Measurements from ENCODE around the gene TSPAN18. TPM values are rescaled to one million over a fixed set of nuclear protein-coding genes. Genes with fewer than 3 reads are reported as not detected.

Gene TSPAN18
- total RNA-seq, 2 donors from 2014 or later, result 3.1 to 10.8 TPM

DNA sequence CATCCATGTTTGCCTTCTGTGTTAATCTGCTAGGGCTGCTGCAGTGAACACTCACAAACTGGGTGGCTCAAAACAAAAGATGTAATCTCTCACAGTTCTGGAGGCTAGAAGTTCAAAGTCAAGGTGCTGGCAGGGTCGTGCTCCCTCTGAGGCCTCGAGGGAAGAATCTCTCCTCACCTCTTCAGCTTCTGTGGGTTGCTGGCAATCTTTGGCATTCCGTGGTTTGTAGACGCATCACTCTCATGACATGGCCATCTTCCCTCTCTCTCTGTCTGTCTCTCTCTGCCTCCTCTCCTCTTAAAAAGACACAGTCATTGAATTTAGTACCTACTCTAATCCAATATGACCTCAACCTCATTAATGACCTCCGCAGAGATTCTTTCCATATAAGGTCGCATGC lies 78.8 kb downstream of the TSPAN18 start:
- DNase-seq (no peak), ATAC-seq (no peak)
- intact Hi-C loops (cut with DNase I, micrococcal nuclease), result no loop called here

DNA sequence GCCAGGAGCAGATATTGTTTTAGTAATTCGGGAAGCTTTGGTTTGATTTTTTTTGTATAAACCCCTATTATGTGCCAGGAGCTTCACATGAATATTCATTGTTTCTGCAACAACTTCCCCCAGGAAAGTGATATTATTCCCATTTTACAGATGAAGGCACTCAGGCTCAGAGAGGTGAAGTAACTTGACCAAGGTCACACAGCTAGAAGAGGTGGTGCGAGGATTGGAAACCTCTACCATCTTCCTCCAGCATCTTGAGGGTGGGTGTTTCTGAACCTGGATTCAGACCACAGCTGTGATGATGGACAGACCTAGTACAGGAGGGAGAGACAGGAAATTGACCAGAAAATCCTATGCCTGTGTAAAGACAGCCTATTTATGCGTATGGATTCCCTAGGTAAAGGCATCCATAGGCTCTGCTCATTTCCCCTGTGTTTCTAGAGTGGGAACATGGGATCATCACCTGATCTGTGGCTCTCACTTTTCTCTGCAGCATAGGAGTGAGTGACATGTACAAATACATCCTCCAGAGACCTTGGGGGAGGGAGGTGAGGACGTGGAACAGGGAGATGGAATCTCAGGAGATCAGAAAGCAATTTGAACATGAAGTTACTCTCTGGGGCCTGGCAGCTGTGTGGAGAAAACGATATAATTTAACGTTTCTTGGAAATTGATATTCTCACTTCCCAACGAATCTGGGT lies 81.4 kb downstream of the TSPAN18 start:
- ATAC-seq, result no peak
- intact Hi-C loops (cut with DNase I, micrococcal nuclease), result no loop called here
- no peak for DNase-seq

DNA sequence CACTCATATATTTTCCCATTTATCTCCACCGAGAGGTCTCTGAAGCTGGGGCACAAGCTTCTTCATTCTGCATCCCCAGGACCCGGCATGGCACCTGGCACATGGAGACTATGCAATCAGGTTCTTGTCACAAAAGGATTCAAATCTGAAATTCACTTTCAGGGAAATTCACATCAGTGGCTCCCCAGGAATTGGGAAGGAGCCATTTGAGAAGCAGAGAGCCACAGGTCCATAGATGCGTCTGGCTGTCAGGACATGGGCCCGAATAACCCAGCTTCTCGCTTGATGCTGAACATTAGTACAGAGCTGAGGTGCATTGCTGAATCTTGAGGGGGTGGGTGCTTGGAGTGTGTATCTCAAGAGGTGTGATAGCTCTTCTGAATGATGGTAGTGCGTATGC lies 82.5 kb downstream of the TSPAN18 start:
- DNase-seq (no peak), ATAC-seq (no peak)
- intact Hi-C loops (cut with DNase I, micrococcal nuclease), result no loop called here

DNA sequence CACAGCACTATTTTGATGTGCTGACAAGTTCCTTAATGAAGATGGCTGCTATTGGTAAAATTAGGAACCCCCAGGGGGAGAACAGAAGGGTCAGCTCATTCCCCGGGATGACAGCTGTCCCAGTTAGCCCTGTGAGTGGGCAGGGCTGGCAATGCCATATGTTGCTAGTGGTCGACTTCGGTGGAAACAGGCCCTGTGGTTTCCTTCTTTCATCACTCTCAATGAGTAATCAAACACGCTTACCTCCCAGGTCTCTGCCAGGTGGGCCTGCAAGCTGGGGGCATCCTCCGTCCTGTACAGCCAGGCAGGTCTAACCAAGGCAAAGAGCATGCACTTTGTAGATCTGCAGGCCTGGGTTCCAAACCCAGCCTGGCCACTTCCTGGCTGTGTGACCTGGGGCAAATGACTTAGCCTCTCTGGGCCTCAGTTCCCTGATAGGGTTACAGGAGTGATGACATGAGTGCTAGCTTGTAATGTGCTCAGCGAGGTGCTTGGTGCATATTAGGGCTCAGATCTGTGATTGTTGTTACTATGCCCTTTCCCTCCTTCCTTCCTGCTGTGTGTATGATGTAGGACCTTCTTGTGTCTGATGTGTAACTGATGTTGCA lies 85.2 kb downstream of the TSPAN18 start:
- intact Hi-C loops (cut with DNase I, micrococcal nuclease), result no loop called here
- ATAC-seq, result no peak
- no peak for DNase-seq

DNA sequence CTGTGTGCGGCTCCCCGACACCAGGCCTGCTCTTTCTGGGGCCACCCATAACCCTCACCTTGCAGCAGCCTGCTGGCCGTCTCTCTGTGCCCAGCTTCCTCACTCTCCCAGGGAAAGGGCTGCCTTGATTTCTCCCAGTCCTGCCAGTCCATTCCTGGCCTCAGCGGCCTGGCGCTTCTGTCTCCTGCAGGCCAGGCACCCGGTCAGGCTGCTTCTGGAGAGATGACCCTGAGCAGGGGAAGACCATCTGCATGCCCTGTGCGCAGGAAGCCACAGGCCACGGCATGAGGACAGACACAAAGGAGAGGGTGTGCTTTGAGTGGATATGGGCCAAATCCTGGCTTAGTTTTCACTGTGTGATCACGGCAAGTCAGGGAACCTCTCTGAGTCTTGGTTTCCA lies 86.2 kb downstream of the TSPAN18 start:
- ATAC-seq, result no peak
- DNase-seq, result no peak
- intact Hi-C loops (cut with DNase I, micrococcal nuclease), result no loop called here

DNA sequence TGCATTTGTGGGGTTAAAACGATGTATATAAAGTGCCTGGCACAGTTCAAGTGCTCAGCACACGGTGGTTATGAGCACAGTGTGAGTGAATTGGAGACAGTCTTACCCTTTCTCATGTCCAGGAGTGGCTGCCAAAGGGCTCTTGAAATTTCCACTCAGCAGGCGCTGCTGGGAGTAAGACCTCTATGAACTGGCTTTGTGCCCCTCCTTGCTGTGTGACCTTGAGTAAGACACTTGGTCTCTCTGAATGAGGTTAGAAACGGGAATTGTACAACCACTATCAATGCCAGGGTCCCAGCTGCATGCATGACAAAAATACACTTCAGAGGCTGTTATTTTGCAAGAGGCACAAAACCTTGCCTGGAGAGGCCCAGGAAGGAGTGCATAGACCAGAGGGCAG lies 86.6 kb downstream of the TSPAN18 start:
- ATAC-seq (no peak), DNase-seq (no peak)
- intact Hi-C loops (cut with DNase I, micrococcal nuclease), result no loop called here

DNA sequence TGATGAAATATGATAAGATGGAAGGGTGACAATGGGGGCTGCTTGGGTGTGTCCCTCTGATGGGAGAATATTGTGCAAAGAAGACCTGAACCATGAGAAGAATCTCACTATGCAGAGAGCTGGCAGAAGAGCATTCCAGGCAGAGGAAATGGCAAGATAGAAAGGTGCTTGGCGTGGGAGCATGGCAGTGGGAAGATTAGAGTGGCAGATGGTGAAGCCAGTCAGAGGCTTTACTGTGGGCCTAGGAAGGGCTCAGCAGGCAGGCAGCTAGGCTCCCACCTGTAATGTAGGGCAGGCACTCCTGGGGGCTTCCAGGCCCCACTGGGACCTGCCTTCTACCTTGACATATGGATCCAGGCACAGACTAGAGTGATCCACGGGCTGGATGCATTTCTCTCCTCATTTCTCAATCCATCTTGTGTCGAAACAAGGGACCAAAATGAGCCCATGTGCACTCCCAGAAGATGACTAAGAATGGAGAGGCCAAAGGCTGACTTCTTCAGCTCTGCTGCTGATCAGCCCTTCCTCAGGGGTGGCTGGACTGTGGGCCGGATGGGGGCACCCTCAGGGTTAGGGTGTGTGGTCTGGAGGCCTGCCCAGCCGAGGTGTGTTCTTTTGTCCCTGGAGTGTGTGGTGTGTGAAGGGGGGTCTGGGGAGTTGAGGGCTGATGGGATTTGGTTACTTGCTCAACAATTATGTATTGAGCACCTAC lies 88.3 kb downstream of the TSPAN18 start:
- ATAC-seq (no peak), DNase-seq (no peak)
- intact Hi-C loops (cut with DNase I, micrococcal nuclease), result no loop called here

DNA sequence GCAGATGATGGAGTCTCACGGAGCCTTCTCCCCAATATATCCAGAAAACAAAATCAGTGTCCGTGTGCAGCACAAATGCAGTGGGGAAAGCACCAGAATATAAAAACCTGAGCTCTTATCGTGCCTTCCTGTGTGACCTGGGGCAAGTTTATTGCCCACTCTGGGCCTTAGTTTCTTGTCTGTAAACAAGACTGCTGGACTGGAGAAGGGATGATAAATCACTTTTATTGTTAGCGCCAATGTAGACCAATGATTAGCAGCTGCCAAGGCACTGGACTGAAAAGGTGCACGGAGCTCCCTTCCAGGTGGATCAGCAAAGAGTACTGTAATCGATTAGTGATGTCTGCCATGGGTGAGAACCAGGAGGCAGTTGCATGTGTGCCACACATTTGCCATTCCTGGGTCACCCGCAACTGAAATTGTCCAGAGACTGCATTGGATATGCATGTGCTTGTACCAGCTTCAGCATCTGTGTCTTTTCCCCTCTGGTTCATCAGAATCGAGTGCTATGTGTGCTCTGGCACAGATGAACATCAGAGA lies 89.2 kb downstream of the TSPAN18 start:
- intact Hi-C loops (cut with DNase I, micrococcal nuclease), result no loop called here
- no peak for DNase-seq
- ATAC-seq, result no peak

DNA sequence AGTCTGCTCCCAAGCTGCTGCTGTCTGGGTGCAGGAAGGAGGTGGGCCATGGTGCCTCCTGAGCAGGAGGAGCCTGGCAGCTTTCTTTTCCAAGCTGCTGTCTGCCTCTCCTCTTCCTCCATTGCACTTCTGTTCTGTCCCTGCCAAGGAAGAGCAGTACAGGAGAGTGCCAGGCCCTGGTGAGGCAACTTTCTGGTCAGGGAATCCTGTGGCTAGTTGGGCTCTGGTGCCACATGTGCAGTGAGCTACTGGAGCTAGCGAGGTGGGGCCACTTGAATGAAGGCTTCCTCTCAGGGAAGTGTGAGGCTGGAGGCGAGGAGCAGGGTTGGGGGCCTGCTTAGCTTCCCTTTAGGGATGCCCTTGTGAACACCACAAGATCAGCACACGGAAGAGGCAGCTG lies 90.0 kb downstream of the TSPAN18 start:
- intact Hi-C loops (cut with DNase I, micrococcal nuclease), result no loop called here
- ATAC-seq, result no peak
- DNase-seq, result no peak

DNA sequence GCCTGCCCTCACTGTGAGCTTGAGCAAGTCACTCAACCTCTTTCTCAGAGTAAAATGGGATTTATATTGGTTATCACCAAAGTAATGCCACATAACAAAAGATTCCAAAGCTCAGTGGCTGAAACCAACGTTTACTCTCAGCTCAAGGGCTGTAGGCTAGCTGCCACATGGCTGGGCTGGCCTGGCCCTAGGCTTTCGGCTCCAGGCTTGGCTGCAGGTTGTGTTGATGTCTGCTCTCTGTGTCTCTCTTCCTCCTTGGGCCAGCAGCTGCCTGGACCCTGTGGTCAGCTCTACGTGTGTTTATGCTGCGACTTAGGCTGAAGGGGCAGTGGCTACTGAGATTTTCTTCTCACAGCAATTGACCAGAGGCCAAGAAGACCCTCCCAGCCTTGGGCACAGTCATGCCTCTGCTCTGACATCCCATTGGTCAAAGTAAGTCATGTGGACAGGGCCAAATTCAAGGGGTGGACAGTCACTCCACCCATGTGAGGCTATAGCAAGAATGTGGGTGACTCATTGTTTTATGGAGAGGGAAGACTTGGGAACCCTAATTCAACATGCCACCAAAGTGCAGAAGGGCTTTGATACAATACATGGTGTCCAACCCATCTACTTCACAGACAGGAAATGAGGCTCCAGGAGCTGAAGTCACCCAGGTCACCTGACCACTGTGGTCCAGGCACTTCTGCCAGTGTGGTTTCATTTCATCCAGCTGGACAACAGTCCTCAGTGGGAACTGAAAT lies 90.6 kb downstream of the TSPAN18 start:
- DNase-seq (no peak), ATAC-seq (no peak)
- intact Hi-C loops (cut with DNase I, micrococcal nuclease), result no loop called here

DNA sequence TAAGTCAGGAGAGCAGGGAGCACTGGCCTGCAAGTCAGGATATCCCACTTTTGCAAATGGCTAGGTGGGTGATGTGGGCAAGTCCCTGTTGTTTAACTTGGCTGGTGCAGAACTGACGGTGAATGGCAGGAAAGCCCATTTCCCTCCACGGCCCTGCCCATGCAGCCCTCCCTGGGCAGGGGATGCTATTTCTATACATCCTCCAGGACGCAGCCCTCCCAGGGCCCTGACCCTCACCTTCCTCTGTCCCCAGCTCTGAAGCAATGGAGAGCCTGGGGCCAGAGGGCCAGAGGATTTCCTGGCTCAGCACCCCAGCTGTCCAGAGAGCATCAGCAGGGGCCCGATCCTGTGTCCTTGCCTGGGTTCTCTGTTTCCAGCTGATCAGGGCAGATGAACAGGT lies 91.3 kb downstream of the TSPAN18 start:
- ATAC-seq, result no peak
- no peak for DNase-seq
- intact Hi-C loops (cut with DNase I, micrococcal nuclease), result no loop called here

DNA sequence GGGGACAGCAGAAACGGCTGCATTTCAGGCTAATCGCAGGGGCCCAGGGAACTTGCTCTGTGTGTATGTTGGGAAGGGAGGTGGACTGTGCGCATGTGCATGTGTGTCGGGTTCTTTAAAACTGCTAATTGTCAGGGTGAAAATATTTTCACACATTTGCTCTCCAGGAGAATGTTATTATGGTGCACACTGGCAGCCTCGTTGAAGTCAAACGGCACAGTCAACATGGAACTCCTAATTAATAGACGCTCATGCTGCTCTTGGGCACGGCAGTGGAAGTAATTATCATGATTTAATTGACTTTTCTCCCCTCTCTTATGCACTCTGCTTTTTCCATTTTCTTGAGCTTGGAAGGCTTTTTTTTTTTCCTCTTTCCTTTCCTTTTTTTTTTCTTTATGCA lies 92.6 kb downstream of the TSPAN18 start:
- intact Hi-C loops (cut with DNase I, micrococcal nuclease), result no loop called here
- ATAC-seq, result no peak
- no peak for DNase-seq

DNA sequence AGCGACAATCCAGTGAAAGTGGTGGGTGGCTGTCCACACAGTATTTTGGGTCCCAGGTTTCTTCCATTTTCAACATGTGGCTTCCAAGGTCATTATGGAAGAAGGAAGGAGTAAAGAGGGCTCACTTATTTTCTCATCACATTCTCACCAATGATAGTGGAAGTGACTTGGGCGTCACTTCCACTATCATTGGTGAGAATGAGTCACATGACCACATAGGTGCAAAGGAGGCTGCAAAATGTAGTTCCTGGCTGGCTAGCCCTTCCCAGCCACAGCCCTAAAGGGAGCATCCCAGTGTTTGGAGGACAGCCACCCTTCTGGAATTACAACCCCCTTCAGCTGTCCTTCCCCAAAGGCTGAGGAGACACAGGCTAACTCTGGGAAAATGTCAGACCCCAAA lies 95.6 kb downstream of the TSPAN18 start:
- DNase-seq, result no peak
- intact Hi-C loops (cut with DNase I, micrococcal nuclease), result no loop called here
- no peak for ATAC-seq

DNA sequence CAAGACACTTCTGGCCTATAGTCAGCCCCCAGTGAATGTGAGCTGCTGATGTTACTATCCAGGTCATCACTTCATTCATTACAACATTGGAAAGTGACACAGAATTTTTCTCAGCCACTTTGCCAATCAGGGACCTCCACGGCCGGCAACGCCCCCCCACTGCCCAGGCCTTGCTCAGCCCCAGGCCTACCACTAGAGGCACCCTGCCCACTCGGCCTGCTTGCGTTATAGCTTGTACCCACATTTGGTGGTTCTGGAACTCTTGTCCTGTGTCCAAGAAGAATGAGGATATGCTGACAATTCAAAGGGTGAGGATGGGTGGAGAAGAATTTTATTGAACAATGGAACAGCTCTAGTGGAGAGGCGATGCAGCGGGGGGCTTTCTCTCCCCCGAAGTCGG lies 96.2 kb downstream of the TSPAN18 start:
- no peak for ATAC-seq
- intact Hi-C loops (cut with DNase I, micrococcal nuclease), result no loop called here
- DNase-seq, result no peak

DNA sequence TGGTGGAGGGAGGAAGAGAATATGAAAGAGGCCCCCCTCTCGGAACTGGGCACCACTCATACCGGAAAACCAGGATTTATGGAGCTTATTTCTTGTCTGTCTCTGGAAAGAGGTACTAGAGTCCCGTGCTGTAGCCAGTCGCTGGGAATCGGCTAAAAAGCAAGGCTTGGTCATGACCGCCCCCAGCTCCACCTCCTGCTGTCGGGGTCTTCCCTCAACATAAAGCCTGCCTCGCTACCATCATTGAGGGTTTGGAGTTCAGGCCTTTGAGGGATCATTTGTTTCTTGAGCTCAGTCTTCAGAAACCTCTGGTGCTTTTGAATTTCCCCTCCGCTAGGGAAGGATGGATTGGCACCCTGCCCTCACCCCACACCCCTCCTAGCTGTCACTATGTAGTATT lies 97.1 kb downstream of the TSPAN18 start:
- DNase-seq, result no peak
- intact Hi-C loops (cut with DNase I, micrococcal nuclease), result no loop called here
- ATAC-seq, result no peak

DNA sequence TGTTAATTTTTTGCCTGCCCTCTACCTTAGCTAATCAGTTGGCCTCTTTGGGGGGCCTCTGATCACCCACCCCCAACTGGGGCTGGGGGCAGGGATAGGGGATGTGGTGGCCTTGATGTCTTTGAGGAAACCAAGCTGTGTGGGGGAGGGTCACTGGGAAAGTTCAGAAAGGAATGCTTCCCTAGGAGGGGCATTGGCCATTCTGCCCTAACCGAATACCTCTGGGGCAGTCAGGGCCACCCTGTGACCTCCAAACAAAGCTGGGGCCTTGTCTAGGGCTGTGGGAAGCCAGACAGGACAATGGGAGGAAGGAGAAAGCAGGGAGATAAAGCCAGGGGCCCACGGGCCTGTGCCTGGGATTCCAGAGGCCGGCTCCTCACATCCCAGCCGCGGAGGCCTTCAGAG lies 97.5 kb downstream of the TSPAN18 start:
- intact Hi-C loops (cut with DNase I, micrococcal nuclease), result no loop called here
- no peak for DNase-seq
- ATAC-seq, result no peak

DNA sequence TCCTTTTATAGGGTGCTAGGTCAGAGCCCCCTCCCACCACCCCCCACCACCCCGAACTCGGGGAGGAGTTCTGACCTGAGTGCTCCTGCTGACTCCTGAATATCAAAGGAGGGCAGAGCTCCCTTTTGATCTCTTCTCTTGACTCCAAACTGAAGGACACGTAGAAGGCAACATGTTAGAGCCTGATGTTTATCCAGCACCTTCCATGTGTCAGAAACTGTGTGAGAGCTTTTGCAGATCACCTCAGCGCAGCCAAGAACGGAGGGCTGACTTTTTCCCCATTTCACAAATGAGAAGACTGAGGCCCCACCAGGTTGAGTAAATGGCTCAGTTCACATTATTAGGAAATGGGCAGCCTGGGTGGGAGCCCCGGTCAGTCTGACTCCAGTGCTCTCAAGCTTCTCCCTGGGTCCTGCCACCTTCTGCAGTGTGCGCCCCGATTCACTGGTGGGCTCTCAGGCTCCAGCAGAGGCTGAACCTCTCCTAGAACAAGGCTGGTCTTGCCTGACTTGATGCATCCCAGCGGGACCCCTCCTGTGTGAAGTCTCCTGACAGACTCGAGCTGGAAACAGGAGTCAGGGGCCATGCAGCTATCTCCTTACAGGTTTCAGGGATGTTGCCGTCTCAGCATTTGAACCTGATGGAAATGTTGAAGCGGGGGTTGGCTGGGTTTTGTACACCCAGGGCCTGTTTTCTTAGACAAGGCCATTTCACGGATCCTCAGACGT lies 98.5 kb downstream of the TSPAN18 start:
- ATAC-seq, result no peak
- no peak for DNase-seq
- intact Hi-C loops (cut with DNase I, micrococcal nuclease), result no loop called here

DNA sequence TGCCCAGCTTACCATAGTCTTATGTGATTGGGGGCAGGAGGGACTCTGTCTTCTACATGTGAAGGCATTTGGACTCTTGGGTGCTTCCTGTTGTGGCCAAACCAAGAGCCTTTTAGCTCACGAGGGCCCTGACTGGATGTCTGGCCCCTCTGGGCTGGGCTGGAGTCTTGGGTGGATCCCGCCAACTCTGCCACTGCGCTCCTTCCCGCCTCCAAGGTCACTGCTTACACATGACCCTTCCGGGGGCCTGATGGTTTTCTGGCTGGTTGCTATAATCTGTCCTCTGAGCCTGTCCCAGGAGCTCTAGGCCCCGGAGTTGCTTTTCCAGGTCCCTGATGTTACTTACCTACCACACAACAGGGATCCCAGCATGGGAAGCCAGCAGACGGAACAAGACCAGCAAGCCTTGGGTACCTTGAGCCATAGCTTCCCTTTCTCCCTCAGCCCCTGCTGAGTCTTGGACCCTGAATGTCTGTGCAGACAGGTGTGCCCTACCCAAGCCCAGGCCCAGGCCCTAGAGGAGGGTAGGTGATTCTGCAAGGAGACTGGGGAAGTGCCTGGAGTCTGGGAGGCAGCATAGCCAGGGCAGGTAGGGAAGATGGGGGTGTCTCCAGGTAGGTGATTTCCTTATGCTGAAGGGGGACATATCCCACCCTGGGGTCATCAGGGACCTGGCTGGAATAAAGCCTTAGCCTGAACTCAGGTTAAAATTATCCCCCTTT lies 100.3 kb downstream of the TSPAN18 start:
- intact Hi-C loops (cut with DNase I, micrococcal nuclease), result no loop called here
- no peak for DNase-seq
- no peak for ATAC-seq

Data from left colon (tissue), 2 donors.